Psoas muscle (tissue), 8 donors: ENCODE results near the gene ARPC1A. TPM values are rescaled to one million over a fixed set of nuclear protein-coding genes. Genes with fewer than 3 reads are reported as not detected.
"Not testable (repeated sequence)": the region's sequence is repeated elsewhere in the genome, so short reads cannot be mapped to it uniquely, and the experiment has no call there.

Experiments used
- ATAC-seq, 4 donors: fragments of 200-7000 bp; cut with Tn5 transposase; one replicate each; pipeline ENCODE4 v1.9.1; 2020; ENCODE audit warnings: moderate library complexity in 3 of 4, mild to moderate bottlenecking in 2 of 4
- DNase-seq, 2 donors: peaks; one replicate each; pipeline ENCODE4 v3.0.0-alpha.2; 2020
- H3K27ac ChIP-seq: fragments of 200-600 bp; one replicate; pipeline ENCODE4 v1.8.0; 2022
- H3K27me3 ChIP-seq, 3 donors: fragments of 200-600 bp in 1 of 3; one replicate each; pipeline versions ENCODE4 v1.6.1 to v1.8.0; 2013 to 2022; ENCODE audit warnings: low read length in 2 of 3, mild to moderate bottlenecking in 2 of 3, moderate library complexity in 1 of 3; ENCODE audit not compliant: insufficient read depth in 3 of 3
- H3K36me3 ChIP-seq, 2 donors: fragments of 200-600 bp in 1 of 2; one replicate each; pipeline versions ENCODE4 v1.6.1 to v1.8.0; 2013 to 2022; ENCODE audit warnings: low read depth in 1 of 2, mild to moderate bottlenecking in 1 of 2, moderate library complexity in 1 of 2; ENCODE audit not compliant: insufficient read depth in 1 of 2
- H3K4me1 ChIP-seq: fragments of 200-600 bp; one replicate; pipeline ENCODE4 v1.8.0; 2022
- H3K4me3 ChIP-seq: fragments of 200-600 bp; one replicate; pipeline ENCODE4 v1.8.0; 2022; ENCODE audit warnings: mild to moderate bottlenecking
- H3K9me3 ChIP-seq: fragments of 200-600 bp; one replicate; pipeline ENCODE4 v1.8.0; 2022
- CTCF ChIP-seq: fragments of 200-600 bp; IDR thresholded peaks from one replicate; pipeline ENCODE4 v1.8.0; 2022; ENCODE audit warnings: antibody characterized with exemption
- WGBS, 3 donors: extraction: QIAGEN DNeasy Blood & Tissue Kit; methylation state at CpG; one replicate each; pipeline versions ENCODE4 v1.1.6 to v1.1.7; 2013; 5-methylcytosine and 5-hydroxymethylcytosine counted together
- intact Hi-C, 2 donors: fragments of 100-400 bp; cut with DNase I; formaldehyde crosslinking; loops; one replicate each; pipeline versions ENCODE4 v1.11.0 to v1.14.2; 2022
- long read RNA-seq, 2 donors: library from polyadenylated mRNA; unstranded; transcript quantifications; one replicate each; pipeline ENCODE4 v2.0.0, GENCODE V29; 2021
- polyA plus RNA-seq, 3 donors: library from polyadenylated mRNA; stranded (reverse); fragments of 200-250 nt; gene quantifications; one replicate each; pipeline ENCODE4 v1.2.3, GENCODE V29; 2013
- total RNA-seq, 4 donors: library from RNA; stranded (reverse); fragmentation: NEBNext Ultra II Directional in 2 of 4; extraction: Animal tissue kit (Norgen Biotek cat#: 25700) in 2 of 4; gene quantifications; one replicate each; pipeline versions ENCODE4 v1.2.1 to v1.2.4, GENCODE V29; 2021 to 2023
- donor health status: healthy with polysubstance abuse.
- donor health status: DM: no; HTN: no; CAD: no; lungs with moderate emphysema.
- donor health status: Bipolar disorder and iron deficiency.
- donor health status: healthy.
- donor health status: DM: yes; HTN: yes; CAD: no.
- donor health status: DM: no; HTN: no; CAD: no.
- donor health status: DM: no; HTN: no; CAD: no.
- donor health status: DM: yes; HTN: yes; CAD: no.

Gene ARPC1A
- total RNA-seq: 10 to 100 TPM; 41.6 to 53.5 (median 47.6) TPM
- polyA plus RNA-seq: 100 to 1,000 TPM in 1 of 3 donors, 10 to 100 TPM in 2; 38.1 to 114 (median 71.2) TPM
- long read RNA-seq, donor 1, transcript ARPC1A-201 (10 exons, 1,565 nt): major isoform, 51 of 56 reads
- long read RNA-seq, donor 1, partial matches to known transcripts: 2 of 56 reads
- long read RNA-seq, donor 1, other reads (novel, unspliced or antisense): 3 of 56 reads
- long read RNA-seq, donor 2, transcript ARPC1A-201 (10 exons, 1,565 nt): major isoform, 74 of 77 reads
- long read RNA-seq, donor 2, partial matches to known transcripts: 2 of 77 reads
- long read RNA-seq, donor 2, other reads (novel, unspliced or antisense): 1 of 77 reads

DNA sequence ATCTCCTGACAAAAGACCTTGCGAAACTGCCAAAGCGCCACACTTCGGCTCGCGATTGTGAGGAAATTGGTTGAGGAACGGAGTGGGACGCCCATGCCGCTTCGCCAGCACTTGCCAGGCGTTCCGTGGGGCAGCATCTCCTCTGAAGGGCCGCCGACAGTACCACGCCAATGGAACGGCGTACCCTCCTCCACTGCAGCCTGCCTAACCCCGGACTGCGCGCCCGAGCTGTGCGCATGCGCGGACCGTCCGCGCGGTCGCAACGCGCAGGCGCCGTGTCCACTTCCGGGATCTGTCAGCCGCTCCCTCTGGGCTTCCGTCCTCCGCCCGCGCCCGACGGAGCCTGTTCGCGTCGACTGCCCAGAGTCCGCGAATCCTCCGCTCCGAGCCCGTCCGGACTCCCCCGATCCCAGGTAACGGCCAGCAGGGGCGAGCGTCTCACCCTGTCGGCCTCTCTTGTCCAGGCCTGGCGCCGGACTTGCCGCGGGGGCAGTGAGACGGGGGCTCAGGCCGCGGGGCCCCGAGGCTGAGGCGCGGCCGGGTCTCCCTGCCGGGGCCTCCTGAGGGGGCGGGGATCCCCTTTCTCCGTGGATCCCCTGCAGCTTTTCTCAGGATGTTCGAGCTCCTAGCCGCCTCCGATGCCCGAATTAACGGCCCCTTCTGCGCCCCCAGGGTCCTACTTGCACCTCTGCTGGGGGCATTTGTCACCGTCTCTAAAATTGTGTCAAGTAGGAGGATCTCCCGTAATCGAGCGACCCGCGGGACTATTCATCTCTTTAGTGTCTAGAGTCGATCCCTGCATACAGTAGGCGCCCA is at the start of gene ARPC1A:
TSS of gene ARPC1A (plus strand) at position 307 of the 816 bp plus-strand sequence. CDS start 7,456 bp downstream, outside the sequence.
- H3K4me3 ChIP-seq: peak within 1 kb of the TSS; percentile 94
- TF ChIP-seq CTCF: peak; percentile 23
- no peaks in the 10 kb centered on the region for H3K36me3 ChIP-seq
- no peaks in the 10 kb centered on the region for H3K27me3 ChIP-seq
- ATAC-seq (peak; percentile 95 to 97 (median 96)), DNase-seq (peak; percentile 92 to 96)
- intact Hi-C loops: loop anchor here in 1 of 2 donors (2.0 kb wide), 1 partner anchor 43 kb away; no protein-coding TSS in a partner anchor
- peaks cover 29% of the 10 kb centered on the region for H3K4me1 ChIP-seq
- 0 to 1% (median 0%) methylated on average over 75 to 82 of the region's 82 CpGs for WGBS, 3 donors
- H3K9me3 ChIP-seq: no peaks in the 10 kb centered on the region
- peak within 1 kb of the TSS; percentile 90 for H3K27ac ChIP-seq

DNA sequence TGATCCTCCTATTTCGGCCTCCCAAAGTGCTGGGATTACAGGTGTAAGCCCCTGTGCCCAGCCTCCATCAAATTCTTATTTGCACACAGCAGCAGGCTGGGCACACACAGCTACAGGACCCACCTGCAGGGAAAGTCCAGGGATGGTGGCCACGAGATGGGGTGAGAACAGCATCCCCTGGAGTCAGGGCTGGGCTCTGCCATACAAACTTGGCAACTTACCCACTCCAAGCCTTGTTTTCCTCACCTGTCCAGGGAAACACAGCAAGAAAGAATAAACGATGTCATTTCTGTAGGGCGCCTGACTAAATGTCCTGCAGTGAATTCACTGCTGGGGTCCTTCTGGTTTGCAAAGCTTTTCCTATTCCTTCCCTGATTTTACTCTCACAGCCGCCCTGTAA is 47.5 kb upstream of the ARPC1A start:
- Histone ChIP-seq H3K36me3 (no peaks in the 10 kb centered on the region), H3K4me3 (no peak overlapping the region), H3K27ac (no peak overlapping the region), H3K27me3 (peaks cover 0 to 1% (median 0%) of the 10 kb centered on the region in 3 donors), H3K4me1 (no peaks in the 10 kb centered on the region), H3K9me3 (no peaks in the 10 kb centered on the region)
- DNase-seq: no peak
- 80 to 86% (median 84%) methylated on average over 5 of the region's 5 CpGs for WGBS, 3 donors
- TF ChIP-seq CTCF: no peak
- intact Hi-C loops: no loop called here
- ATAC-seq: no peak

DNA sequence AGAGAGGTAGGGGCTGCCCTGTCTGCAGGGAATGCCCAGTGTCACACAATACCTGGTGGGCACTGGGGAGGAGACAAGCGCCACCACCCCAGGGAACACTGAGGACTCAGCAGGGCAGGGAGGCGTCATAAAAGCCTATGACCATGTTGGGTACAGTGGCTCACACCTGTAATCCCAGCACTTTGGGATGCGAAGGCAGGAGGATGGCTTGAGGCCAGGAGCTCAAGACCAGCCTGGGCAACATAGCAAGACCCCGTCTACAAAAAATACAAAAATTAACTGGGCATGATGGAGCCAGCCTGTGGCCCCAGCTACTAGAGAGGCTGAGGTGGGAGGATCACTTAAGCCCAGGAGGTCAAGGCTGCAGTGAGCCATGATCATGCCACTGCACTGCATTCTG is 41.5 kb upstream of the ARPC1A start:
- H3K36me3 ChIP-seq, H3K27ac ChIP-seq, H3K4me3 ChIP-seq, ATAC-seq, DNase-seq, H3K9me3 ChIP-seq, intact Hi-C loops, H3K27me3 ChIP-seq, H3K4me1 ChIP-seq: not testable (repeated sequence)
- 94 to 97% (median 95%) methylated on average over 4 of the region's 4 CpGs for whole genome bisulfite sequencing, 3 donors

GRCh38 chr7:99287779-99288534 is 37.7 kb upstream of the ARPC1A start:
- WGBS, 3 donors: 89 to 92% (median 90%) methylated on average over 23 of the region's 23 CpGs
- no peaks in the 10 kb centered on the region for H3K9me3 ChIP-seq
- ATAC-seq (no peak), DNase-seq (no peak)
- TF ChIP-seq CTCF: no peak
- H3K27ac ChIP-seq: no peak overlapping the region
- intact Hi-C loops: no loop called here
- H3K4me3 ChIP-seq: no peak overlapping the region
- no peaks in the 10 kb centered on the region for H3K4me1 ChIP-seq
- no peaks in the 10 kb centered on the region for H3K27me3 ChIP-seq
- H3K36me3 ChIP-seq: no peaks in the 10 kb centered on the region
